ENCODE results near the gene DIDO1. TPM values are rescaled to one million over a fixed set of nuclear protein-coding genes. Genes with fewer than 3 reads are reported as not detected.

Gene DIDO1
- total RNA-seq, 2 donors from 2014 or later, result 34.7 to 37.5 TPM

DNA sequence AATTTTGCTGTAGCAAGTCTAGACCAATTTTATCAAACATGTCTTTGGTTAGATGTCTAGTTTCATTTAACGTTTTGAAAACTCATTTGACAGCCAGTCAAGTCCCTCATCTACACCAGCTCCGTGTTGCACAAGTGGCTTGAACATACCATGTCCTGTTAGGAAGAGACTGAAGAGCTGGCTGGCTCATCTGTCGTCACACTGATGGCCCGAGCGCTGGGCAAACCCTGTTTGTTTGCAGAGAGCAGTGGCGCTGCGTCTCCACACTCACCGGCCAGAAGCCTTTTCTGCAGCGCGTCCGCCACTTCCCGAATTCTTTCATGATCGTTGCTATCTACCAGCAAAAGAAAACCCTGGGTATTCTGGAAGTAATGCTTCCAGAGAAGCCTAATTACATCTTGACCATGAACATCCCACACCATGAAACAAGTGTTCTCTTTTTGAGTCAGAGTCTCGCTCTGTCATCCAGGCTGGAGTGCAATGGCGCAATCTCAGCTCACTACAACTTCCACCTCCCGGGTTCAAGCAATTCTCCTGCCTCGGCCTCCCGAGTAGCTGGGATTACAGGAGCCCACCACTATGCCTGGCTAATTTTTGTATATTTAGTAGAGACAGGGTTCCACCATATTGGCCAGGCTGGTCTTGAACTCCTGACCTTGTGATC is 54.0 kb downstream of the DIDO1 start:
- no peaks in the 10 kb centered on the region for H3K36me3 ChIP-seq
- H3K27ac ChIP-seq, result no peak overlapping the region
- TF ChIP-seq, protein P1, sequence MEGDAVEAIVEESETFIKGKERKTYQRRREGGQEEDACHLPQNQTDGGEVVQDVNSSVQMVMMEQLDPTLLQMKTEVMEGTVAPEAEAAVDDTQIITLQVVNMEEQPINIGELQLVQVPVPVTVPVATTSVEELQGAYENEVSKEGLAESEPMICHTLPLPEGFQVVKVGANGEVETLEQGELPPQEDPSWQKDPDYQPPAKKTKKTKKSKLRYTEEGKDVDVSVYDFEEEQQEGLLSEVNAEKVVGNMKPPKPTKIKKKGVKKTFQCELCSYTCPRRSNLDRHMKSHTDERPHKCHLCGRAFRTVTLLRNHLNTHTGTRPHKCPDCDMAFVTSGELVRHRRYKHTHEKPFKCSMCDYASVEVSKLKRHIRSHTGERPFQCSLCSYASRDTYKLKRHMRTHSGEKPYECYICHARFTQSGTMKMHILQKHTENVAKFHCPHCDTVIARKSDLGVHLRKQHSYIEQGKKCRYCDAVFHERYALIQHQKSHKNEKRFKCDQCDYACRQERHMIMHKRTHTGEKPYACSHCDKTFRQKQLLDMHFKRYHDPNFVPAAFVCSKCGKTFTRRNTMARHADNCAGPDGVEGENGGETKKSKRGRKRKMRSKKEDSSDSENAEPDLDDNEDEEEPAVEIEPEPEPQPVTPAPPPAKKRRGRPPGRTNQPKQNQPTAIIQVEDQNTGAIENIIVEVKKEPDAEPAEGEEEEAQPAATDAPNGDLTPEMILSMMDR (IDR thresholded peaks at IDR 0.05), result no peak
- peaks cover 0 to 19% of the 10 kb centered on the region in 2 donors for H3K4me1 ChIP-seq
- no peaks in the 10 kb centered on the region for H3K9me3 ChIP-seq
- H3K4me3 ChIP-seq, result no peak overlapping the region
- H3K27me3 ChIP-seq, result no peaks in the 10 kb centered on the region
- no peak for DNase-seq (ENCODE audit: low spot score)

DNA sequence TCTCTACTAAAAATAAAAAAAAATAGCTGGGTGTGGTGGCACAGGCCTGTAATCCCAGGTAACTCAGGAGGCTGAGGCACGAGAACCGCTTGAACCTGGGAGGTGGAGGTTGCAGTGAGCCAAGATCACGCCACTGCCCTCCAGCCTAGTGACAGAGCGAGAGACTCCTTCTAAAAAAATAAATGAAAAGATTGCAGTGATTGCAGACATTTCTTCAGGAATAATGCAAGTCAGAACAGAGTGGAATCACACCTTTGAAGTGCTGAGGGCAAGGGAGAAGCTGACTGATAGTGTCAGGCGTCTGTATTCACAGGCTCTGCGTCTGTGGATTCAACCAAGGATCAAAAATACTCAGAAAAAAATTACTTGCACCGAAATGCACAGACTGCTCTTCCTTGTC is 62.1 kb downstream of the DIDO1 start:
- H3K27me3 ChIP-seq, result no peaks in the 10 kb centered on the region
- no peaks in the 10 kb centered on the region for H3K9me3 ChIP-seq
- TF ChIP-seq, protein P1 (IDR thresholded peaks at IDR 0.05), result no peak
- no peaks in the 10 kb centered on the region for H3K36me3 ChIP-seq
- peaks cover 0 to 12% of the 10 kb centered on the region in 2 donors for H3K4me1 ChIP-seq
- no peak overlapping the region for H3K4me3 ChIP-seq
- no peak overlapping the region for H3K27ac ChIP-seq
- DNase-seq (ENCODE audit: low spot score), result no peak

DNA sequence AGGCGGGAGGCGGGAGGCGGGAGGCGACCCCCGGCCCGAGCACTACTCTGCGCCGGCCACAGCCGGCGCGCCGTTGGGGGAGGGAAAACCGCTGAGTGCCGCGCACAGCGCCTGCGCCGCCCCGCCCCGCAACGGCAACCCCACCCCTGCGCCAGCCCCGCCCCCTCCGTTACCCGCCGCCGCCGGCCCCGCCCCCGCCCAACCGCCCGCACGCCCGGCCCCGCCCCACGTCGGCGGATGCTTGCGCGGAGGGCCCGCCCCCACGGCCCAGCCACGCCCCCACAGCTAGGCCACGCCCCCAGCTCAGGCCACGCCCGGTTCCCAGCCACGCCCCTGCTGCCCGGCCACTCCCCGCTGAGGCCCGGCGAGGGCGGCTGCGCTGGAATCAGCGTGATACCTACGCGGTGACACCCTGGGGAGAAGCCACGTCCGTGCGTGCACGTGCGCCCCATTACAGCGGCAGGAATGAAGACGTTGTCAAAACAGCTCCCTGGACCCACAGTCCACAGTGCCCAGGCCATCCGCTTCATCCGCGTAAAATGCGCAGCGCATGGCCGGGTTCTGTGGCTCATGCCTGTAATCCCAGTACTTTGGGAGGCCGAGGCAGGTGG is 64.5 kb downstream of the DIDO1 start, which contains the start of gene TCFL5:
Gene TCFL5, minus strand, starts transcription at position 97 of the 611 bp plus-strand sequence. CDS start 152 bp downstream, outside the sequence.
- peak within 1 kb of the TSS; percentile 35 to 69 for H3K27ac ChIP-seq

DNA sequence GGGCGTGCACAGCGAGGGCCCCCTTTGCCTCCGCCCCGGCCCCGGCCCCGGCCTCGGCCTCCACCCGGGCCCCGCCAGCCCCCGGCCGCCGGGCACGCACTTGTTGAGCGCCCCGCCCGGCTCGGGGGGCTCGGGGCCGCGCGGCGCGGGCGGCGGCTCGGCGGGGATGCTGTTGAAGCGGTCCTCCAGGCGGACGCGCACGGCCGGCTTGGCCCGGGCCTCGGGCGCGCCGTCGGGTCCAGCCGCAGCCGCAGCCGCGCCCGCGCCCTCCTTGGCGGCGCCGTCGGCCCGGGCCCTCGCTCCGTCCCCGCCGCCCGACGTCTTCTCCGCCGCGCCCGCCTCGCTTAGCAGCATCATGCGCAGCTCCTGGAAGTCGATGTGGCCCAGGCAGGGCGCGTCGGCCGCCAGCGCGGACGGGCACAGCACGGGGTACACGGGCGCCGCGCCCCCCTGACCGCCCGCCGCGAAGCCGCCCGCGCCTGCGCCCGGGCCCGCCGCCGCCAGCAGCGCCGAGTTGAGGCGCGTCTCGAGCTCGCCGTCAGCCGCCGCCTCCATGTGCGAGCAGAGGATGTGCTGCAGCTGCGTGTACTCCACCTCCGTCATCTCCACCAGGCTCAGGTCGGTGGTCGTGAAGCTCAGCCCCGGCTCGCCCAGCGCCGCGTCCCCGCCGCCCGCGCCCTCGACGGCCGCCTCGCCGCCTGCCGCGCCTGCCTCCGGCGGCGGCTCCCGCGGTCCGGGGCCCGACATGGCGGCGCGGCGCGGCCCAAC is 65.2 kb downstream of the DIDO1 start:
- peak overlapping the region; percentile 35 to 46 for H3K4me3 ChIP-seq
- H3K27ac ChIP-seq, result no peak overlapping the region
- no peaks in the 10 kb centered on the region for H3K9me3 ChIP-seq
- DNase-seq (ENCODE audit: low spot score), result no peak
- peaks cover 0 to 12% of the 10 kb centered on the region in 2 donors for H3K4me1 ChIP-seq
- H3K27me3 ChIP-seq, result no peaks in the 10 kb centered on the region
- peaks cover 7% of the 10 kb centered on the region for H3K36me3 ChIP-seq
- TF ChIP-seq, protein P1 (IDR thresholded peaks at IDR 0.05), result no peak

More for the DNA sequence above, 64.5 kb downstream of the DIDO1 start, which contains the start of gene TCFL5:
- no peaks in the 10 kb centered on the region for H3K9me3 ChIP-seq
- peak; percentile 88 for DNase-seq (ENCODE audit: low spot score)
- no peaks in the 10 kb centered on the region for H3K27me3 ChIP-seq
- H3K4me1 ChIP-seq, result peaks cover 0 to 12% of the 10 kb centered on the region in 2 donors
- H3K4me3 ChIP-seq, result peak within 1 kb of the TSS; percentile 35 to 46
- H3K36me3 ChIP-seq, result peaks cover 5% of the 10 kb centered on the region
- TF ChIP-seq, protein P1 (IDR thresholded peaks at IDR 0.05), result no peak

DNA sequence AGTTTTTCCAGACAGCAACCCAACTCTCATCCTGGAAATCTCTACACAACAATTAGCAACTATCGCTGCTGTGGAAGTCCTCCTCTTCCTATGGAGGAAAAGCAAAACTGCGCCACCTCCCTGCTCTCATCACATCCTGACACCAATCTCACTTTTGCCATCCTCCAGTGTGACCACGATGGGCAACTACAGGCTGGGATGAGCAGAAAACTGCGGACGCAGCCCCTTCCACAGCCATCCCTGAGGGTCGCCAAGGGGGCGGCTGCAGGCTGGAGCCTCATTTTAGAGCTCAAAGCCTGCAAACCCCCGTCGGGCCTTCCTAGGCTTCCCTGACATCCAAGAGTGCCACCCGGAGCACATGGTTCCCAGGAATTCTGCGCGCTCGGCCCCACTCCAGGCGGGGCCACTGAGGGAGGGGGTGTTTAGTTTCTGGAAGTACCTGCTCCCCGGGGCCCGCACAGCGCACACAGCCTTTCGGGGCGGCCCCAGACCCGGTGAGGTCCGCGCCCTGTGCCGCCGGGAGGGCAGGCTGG is 65.8 kb downstream of the DIDO1 start:
- TF ChIP-seq, protein P1 (IDR thresholded peaks at IDR 0.05), result no peak
- Histone ChIP-seq H3K4me3 (peak overlapping the region; percentile 19 to 45), H3K4me1 (peaks cover 0 to 12% of the 10 kb centered on the region in 2 donors), H3K27ac (no peak overlapping the region), H3K27me3 (no peaks in the 10 kb centered on the region), H3K36me3 (peaks cover 7% of the 10 kb centered on the region), H3K9me3 (no peaks in the 10 kb centered on the region)
- DNase-seq (ENCODE audit: low spot score), result no peak
